22Rv1 (cell line): ENCODE measurements around the gene DNASE1.

Experiments used
- H3K27ac ChIP-seq: fragments of 450-650 bp; 2 replicates; pipeline ENCODE4 v1.5.1; 2017
- CTCF ChIP-seq: fragments of 450-650 bp; IDR thresholded peaks from 2 replicates; pipeline ENCODE4 v1.5.1; 2017; ENCODE audit warnings: mild to moderate bottlenecking
- ZFX ChIP-seq: fragments of 450-650 bp; IDR thresholded peaks from 2 replicates; pipeline ENCODE4 v1.6.1; 2017; ENCODE audit warnings: antibody characterized with exemption, borderline replicate concordance

Gene DNASE1

DNA sequence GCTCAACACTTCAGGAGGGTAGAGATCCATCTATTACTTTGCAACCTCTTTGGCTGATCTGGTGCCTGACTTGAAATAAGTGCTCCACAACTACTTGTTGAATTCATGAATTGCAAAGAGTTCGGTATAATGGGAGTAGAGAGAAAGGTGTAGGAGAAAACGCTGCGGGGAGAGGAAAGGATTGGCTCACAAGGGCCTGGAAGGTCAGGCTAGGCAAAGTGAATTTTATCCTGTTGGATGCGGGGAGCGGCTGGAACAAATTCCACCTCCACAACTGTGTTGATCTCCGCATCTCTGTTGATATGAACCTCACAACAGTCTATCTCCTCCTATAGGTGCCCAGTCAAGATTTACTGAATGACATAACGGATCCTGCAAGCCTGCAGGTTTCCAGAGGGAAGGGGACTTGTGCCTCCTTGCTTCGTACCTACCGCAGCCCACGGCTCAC, 43.8 kb upstream of the DNASE1 start:
- no peak for TF ChIP-seq ZFX
- TF ChIP-seq CTCF, result no peak
- H3K27ac ChIP-seq, result peak overlapping the region; percentile 78

DNA sequence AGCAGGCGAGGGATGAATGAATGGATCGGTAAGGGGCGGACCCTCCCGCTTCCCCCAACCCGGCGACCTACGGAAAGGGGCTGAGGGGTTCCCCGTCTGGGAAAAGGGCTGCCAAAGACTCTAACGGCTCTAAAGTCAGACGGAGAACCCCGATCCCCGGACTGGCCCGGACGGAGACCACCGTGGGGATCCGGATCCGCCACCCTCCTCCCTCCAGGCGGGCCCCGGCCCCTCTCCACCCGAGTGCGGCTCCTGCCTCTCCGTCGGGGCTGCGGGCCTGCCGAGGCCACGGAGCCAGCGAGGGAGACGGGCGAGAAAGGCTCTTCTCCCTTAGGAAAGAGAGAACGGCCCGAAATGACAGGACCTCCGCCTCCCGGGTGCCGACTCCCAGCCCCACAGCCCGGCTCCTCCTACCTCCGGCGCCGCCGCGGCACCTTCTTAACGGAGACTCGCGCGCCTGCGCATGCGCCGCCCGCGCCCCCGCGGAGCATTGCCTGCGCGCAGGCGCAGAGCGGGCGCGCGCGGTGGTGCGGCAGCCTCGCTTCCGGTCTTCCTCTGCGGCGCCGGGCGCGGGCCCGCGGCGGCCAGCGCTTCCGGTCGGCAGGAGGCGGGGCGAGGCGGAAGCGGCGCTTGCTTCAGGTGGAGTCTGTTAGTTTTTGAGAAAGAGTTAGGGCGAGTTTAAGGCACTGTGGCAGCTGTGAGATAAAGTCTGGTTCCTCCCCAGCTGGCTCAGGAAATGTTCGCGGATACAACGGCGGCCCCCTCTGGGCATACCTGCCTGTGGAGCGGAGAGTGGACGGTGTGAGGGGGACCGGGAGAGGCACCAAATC, 43.1 kb upstream of the DNASE1 start, which contains the start of gene SLX4:
TSS of gene SLX4 (minus strand) at position 461 of the 830 bp plus-strand sequence. CDS start 2,642 bp downstream, outside the sequence.
- H3K27ac ChIP-seq, result peak within 1 kb of the TSS; percentile 78
- no peak for TF ChIP-seq ZFX
- TF ChIP-seq CTCF, result no peak

GRCh38 chr16:3612510-3613466, 41.7 kb upstream of the DNASE1 start:
- peak overlapping the region; percentile 78 for H3K27ac ChIP-seq
- TF ChIP-seq ZFX, result no peak
- TF ChIP-seq CTCF, result no peak

DNA sequence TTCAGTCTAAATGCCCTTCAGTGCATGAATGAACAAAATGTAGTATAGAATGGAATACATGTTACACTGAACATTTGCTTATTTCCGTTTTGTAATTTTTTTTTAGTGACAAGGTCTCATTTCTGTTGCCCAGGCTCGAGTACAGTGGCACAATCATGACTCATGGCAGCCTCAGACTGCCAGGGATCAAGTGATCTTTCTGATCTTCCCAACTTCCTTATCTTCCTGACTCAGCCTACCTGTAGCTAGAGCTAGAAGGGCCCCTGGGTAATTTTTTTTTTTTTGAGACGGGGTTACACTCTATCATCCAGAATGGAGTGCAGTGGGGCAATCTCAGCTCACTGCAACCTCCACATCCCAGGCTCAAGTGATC, 35.7 kb upstream of the DNASE1 start:
- H3K27ac ChIP-seq, result no peak overlapping the region
- TF ChIP-seq ZFX (no peak), CTCF (no peak)

DNA sequence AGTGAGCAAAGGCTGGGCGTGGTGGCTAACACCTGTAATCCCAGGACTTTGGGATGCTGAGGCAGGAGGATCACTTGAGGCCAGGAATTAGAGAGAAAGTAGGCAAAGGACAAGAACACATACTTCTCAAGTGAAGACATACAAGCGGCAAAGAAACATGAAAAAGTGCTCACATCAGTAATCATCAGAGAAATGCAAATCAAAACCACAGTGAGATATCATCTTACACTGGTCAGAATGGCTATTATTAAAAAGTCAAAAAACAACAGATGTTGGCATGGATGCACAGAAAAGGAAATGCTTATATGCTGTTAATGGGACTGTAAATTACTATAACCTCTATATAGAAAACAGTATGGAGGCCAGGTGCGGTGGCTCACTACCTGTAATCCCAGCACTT, 30.8 kb upstream of the DNASE1 start:
- no peak overlapping the region for H3K27ac ChIP-seq
- TF ChIP-seq CTCF, result no peak
- no peak for TF ChIP-seq ZFX

DNA sequence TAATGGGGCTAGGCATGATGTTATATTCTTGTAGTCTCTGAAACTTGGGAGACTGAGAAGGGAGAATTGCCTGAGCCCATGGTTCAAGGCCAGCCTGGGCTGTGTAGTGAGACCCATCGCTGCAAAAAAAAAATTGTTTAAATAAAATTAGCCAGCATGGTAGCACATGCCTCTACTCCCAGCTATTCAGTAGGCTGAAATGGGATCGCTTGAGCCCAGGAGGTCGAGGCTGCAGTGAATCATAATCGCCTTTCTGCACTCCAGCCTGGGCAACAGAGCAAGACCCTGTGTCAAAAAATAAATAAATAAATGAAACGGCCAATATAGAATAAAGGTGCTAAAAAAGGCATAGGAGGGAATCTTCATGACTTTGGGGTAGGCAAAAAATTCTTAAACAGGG, 29.2 kb upstream of the DNASE1 start:
- TF ChIP-seq CTCF, result no peak
- no peak for TF ChIP-seq ZFX
- no peak overlapping the region for H3K27ac ChIP-seq
